Left kidney (tissue), 2 donors: ENCODE data around the gene IFRD2. TPM values are rescaled to one million over a fixed set of nuclear protein-coding genes. Genes with fewer than 3 reads are reported as not detected.
A peak's percentile ranks its signal among the peaks of the same experiment; 100 is the strongest.
"Not testable (repeated sequence)": the region's sequence is repeated elsewhere in the genome, so short reads cannot be mapped to it uniquely, and the experiment has no call there.

Source experiments
- DNase-seq: peaks from one replicate; pipeline ENCODE4 v3.0.0-alpha.2; 2013
- polyA plus RNA-seq: library from polyadenylated mRNA; unstranded; fragments of 120-200 nt; gene quantifications from one replicate; pipeline ENCODE4 v1.2.1, GENCODE V29; 2013; ENCODE audit not compliant: insufficient read length

Gene IFRD2
- polyA plus RNA-seq, 1 donor: 37.0 TPM

DNA sequence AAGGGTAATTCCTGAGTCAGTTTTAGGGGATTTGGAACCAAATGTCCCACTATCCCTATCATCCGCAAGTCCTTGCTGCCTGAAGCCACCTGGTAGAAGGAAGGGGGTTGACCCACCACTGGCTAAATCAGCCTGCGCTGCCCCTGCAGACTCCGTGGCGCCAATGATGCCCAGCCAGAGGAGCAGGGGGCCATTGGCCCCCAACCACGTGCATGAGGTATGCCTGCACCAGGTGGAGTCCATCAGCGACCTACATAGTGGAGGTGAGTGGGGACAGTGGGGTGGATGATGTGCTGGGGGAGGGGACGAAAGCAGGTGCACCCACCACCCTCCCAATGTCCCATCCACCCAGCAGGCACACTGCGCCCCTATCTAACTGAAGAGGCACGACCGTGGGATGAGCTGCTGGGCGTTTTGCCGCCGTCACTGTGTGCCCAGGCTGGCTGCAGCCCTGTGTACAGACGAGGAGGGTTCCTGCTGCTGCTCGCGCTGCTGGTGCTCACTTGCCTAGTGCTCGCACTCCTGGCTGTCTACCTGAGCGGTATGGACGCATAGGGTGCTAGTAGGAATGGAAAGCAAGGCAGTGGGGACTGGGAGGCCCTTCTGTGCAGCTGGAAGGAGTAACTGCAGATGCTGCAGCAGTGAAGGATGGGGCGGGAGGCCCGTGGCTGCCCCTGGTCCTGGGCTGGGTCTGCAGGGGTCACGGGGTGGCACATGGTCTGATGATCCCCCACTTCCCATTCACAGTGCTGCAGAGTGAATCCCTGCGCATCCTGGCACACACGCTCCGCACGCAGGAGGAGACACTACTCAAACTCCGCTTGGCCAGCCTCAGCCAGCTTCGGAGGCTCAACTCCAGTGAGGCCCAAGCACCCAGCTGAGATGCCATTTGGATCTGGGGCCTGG, 5.7 kb downstream of the IFRD2 start:
- DNase-seq: no peak

DNA sequence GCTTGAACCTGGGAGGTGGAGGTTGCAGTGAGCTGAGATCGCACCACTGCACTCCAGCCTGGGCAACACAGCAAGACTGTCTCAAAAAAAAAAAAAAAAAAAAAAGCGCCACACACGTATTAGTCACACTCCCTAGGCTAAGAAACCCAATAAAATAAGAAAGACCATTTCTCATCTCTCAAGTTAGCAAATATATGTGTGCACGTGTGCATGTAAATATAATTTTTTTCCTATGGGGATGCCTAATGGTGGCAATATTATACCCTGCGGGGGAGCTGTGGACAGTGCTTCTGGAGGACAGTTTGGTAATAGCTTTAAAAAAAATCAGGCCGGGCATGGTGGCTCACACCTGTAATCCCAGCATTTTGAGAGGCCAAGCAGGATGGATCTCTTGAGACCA, 8.1 kb downstream of the IFRD2 start:
- not testable (repeated sequence) for DNase-seq

DNA sequence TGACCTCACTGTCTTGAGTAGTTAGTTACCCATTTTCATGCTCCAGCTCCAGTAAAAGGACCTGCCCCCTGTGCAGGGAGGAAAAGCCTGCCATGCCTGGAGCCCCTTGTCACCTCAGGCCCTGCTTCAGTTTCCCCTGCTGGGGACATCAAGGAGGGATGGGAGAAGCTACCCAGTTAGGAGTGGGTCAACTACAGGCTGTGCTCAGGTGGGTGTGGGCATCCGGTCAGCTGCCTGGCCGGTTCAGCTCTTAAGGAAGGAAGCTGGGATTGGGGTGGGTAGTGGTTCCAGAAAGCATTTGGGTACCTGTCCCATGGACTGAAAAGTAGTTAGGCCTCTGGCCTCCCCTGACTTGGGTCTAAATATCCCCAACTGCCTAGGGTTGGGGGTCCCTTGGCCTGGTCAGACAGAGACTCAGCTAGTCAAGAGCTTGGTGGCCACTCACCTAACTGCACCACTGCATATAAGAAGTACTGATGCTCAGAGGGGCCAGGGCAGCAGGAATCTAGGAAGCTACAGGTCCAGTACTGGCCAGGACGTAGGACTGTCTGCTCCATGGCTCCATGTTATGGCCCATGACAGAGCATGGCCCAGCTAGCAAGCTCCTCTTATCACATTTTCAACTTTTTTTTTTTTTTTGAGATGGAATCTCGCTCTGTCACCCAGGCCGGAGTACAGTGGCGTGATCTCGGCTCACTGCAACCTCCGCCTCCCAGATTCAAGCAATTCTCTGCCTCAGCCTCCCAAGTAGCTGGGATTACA, 12.8 kb downstream of the IFRD2 start:
- no peak for DNase-seq

DNA sequence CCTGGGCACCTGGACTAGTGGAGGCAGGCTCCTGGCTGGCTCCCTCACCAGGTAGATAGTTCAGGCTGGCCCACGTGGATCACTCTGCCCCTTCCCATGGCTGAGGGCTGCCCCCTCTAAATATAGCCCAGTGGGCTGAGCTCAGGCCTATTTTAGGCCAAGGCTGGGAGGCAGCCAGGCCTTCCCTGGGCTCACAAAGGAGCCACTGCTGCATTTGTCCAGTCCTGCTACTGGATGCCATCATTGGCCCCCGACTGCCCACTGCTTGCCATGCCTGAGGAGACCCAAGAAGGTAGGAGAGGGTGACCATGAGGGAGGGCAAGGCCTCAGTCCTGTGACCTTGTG, 13.4 kb downstream of the IFRD2 start, which contains the start of gene LSMEM2:
Gene LSMEM2, plus strand, starts transcription at position 208 of the 345 bp plus-strand sequence. Its CDS starts 27 bp downstream, at position 235.
- no peak for DNase-seq

DNA sequence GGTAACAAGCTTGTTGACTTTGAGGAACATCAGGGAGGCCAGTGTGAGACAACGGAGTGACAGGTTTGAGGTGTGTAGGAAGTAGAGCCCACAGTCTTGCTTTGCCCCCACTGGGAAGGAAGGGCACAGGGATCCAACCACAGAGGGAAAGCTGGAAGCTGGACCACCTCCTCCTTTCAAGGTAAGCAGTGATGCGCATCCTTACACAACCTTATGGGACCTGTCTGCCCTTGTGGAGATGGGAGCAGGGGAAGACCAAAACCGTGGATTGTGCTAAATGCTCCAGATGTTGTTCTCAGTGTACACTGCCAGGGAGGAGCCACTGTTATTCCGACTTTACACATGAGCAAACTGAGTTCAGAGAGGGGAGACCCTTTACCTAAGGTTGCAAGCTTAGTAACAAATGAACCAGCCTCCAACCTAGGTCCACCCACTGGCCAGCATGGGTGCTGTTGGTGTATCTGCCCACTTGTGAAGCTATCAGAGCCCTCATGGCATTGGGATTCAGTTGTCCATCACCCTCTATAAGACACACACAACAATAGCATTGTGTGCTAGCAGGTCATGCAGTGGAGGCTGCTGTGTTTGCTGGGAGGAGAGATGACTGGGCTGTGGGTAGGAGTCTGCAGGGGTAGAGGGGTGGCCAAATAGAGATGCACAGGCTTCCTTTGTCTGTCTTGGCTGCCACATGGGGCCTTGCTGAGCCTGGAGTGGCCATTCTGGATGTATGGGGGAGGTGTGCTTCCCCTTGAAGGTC, 13.9 kb downstream of the IFRD2 start:
- no peak for DNase-seq

DNA sequence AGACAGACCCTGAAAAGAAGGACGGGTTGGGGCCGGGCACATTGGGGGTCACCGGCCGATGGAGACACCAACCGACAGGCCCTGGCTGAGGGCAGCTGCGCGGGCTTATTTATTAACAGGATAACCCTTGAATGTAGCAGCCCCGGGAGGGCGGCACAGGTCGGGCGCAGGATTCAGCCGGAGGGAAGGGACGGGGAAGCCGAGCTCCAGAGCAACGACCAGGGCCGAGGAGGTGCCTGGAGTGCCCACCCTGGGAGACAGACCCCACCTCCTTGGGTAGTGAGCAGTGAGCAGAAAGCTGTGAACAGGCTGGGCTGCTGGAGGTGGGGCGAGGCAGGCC, 15.5 kb downstream of the IFRD2 start:
- DNase-seq: no peak

DNA sequence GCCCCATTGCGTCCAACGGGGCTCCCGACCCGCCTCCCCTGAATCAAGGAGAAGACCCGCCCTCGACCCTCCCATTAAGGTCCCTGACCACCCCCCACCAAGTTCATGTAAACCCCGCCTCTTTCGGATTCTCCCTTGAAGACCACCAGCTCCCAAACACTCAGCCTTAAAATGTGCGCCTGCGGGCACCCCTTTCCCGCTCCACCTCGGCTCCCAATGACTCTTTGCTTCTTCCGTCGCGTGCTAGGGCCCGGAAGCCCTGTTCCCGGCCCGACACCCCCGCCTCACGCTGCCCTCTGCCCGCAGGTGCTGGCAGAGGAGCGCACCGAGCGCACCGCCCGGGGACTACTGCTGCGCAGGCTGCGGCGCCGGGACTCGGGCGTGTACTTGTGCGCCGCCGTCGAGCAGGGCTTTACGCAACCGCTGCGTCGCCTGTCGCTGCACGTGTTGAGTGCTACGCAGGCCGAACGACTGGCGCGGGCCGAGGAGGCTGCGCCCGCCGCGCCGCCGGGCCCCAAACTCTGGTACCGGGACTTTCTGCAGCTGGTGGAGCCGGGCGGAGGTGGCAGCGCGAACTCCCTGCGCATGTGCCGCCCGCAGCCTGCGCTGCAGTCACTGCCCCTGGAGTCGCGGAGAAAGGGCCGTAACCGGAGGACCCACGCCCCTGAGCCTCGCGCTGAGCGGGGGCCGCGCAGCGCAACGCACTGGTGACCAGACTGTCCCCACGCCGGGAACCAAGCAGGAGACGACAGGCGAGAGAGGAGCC, 16.1 kb downstream of the IFRD2 start:
- no peak for DNase-seq

DNA sequence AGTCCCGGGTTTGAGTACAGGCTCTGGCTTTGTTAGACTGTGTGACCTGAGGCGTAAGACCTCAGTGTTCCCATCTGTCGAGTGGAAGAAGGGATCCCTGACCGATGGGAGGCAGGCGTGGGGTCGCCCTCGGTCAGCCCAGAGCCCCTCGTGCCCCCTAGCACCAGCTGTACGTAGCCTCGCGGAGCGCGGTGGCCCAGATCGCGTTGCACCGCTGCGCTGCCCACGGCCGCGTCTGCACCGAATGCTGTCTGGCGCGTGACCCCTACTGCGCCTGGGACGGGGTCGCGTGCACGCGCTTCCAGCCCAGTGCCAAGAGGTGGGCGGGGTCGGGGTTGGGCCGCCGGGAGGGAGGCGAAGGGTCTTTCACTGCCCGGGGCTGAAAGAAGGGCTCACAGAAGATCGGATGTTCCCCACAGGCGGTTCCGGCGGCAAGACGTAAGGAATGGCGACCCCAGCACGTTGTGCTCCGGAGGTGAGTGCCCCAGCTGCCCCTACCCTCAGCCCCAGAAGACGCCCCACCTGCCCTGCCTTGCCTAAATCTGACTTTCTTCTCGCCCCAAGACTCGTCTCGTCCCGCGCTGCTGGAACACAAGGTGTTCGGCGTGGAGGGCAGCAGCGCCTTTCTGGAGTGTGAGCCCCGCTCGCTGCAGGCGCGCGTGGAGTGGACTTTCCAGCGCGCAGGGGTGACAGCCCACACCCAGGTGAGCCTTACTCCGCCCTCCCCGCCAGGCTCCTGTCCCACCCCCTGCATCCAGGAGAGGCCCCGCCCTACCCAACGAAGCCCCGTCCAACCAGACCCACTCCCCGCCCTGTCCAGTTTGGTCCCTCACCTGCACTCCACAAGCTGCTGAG, 16.9 kb downstream of the IFRD2 start:
- no peak for DNase-seq

DNA sequence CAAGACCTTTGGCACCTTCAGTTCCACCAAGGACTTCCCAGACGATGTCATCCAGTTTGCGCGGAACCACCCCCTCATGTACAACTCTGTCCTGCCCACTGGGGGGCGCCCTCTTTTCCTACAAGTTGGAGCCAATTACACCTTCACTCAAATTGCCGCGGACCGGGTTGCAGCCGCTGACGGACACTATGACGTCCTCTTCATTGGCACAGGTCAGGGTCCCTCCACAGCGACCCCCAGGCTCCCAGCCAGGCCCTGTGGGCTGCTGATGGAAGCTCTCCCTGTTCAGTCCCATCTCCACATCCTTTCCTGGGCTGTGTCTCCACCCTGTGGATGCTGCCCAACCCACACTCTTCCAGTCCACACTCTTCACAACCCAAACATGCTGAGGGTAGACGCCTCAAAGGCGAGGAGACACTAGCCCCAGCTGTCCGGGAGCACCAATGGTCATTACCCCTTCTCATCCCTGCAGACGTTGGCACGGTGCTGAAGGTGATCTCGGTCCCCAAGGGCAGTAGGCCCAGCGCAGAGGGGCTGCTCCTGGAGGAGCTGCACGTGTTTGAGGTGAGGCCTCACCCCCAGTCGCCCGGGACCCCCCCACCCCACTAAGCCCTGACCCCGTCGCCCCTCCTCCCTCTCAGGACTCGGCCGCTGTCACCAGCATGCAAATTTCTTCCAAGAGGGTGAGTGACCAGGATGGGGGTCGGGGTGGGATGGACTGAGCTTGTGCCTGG, 17.7 kb downstream of the IFRD2 start:
- no peak for DNase-seq

DNA sequence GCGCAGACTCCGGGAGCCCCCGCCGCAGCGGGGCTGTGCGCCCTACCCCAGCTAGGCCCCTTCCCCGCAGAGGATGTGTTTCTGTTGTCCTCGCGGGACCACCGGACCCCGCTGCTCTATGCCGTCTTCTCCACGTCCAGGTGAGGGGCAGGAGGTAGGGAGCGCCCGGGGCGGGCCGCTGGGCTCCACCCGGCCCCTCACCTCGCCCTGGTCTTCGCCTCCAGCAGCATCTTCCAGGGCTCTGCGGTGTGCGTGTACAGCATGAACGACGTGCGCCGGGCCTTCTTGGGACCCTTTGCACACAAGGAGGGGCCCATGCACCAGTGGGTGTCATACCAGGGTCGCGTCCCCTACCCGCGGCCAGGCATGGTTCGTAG, 18.6 kb downstream of the IFRD2 start:
- no peak for DNase-seq

DNA sequence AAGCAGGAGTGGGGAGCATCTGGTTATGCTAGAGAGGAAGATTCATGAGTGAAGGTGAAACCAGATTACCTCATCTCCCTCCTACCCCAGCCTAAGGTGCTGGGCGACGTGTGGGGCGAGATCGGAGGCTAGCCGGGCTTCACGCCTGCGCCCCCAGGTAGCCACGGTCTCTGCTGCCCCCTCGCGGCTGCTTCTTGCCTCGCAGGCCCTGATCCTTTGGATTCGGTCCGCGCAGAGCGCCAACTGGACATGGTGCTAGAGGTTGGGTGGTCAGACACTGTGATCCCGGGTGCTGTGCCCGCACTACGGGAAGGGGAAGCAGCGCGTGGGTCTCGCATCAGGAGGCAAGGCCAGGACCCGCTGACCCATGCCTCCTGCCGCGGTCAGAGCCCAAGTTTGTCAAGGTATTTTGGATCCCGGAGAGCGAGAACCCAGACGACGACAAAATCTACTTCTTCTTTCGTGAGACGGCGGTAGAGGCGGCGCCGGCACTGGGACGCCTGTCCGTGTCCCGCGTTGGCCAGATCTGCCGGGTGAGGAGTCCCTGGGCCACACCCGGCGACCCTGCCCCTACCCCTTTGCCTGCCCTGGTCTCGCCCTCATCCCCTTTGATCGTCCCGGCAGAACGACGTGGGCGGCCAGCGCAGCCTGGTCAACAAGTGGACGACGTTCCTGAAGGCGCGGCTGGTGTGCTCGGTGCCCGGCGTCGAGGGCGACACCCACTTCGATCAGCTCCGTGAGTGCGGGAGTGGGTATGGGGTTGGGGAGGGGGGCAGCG, 19.1 kb downstream of the IFRD2 start:
- DNase-seq: peak; percentile 84

DNA sequence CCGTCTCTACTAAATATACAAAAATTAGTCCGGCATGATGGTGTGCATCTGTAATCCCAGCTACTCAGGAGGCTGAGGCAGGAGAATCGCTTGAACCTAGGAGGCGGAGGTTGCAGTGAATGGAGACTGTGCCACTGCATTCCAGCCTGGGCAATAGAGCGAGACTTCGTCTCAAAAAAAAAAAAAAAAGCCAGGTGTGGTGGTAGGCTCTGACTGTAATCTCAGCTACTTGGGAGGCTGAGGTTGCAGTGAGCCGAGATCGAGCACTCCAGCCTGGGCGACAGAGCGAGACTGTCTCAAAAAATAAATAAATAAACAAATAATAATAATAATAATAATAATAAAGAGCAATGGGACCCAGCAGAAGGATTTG, 19.7 kb downstream of the IFRD2 start:
- not testable (repeated sequence) for DNase-seq

DNA sequence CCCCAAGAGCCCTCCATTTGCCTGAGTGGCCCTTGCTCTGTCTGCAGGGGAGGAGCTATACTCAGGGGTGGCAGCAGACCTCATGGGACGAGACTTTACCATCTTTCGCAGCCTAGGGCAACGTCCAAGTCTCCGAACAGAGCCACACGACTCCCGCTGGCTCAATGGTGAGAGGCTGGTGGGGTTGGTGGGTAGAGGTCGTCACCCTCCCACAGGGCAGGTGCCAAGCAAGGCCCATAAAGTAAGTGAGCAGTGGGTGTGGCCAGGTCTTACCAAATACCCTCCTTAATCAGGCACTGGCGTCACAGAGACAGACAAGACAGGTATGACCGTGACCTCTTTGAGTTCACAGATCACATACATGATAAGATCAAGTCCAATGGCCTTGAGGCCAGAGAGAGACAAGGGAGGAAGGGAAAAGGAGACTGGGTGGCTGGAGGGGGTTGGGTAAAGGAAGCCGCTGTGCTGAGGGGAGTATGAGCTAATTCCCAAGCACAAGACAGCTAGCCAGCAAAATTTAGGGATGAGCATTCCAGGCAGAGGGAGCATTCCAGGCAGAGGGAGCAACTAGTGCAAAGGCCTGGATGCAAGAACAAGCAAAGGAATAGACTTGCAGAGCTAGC, 20.8 kb downstream of the IFRD2 start:
- DNase-seq: no peak

DNA sequence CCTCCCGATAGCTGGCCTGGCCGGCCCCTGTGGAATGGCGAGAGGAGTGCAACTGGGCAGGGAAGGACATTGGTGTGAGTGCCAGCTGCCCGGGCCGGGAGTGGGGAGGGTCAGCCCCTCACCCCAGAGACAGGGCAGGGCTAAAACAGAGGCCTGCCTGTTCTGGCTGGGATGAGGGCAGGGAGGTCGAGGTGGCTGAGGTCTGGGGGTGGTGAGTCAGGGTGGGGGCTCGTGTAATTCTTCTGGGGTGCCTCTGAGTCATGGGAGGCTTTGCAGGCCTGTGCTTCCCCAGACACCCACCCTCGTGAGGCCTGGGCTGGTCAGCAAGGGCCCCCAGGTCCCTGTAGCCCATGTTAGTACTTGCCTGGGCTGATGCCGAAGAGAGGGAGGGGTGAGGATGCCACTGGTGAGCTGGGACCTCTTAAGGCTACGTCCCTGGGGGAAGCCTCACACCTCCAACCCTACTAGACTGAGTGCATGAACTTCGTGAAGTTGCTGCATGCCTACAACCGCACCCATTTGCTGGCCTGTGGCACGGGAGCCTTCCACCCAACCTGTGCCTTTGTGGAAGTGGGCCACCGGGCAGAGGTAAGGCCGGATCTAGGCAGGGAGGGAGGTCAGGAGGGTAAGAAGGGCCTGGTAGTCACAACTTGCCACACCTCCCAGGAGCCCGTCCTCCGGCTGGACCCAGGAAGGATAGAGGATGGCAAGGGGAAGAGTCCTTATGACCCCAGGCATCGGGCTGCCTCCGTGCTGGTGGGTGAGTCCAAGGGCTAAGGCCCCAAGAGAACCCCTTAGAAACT, 21.6 kb downstream of the IFRD2 start:
- DNase-seq: no peak

DNA sequence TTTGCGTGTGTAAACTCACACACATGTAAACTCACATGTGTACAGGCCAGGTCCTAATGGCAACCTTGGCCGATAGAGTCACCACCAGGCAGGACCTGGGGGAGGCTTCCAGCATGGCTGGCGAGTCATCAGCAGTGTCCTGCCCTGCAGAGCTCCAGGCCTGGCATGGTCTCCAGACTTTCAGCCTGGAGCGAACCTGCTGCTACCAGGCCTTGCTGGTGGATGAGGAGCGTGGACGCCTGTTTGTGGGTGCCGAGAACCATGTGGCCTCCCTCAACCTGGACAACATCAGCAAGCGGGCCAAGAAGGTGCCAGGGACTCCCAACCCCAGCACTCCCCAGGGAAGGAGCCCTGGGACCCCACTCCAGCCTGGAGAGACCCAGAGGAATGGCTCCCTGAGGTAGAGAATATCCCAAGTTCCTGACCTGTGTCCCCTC, 22.2 kb downstream of the IFRD2 start:
- no peak for DNase-seq

DNA sequence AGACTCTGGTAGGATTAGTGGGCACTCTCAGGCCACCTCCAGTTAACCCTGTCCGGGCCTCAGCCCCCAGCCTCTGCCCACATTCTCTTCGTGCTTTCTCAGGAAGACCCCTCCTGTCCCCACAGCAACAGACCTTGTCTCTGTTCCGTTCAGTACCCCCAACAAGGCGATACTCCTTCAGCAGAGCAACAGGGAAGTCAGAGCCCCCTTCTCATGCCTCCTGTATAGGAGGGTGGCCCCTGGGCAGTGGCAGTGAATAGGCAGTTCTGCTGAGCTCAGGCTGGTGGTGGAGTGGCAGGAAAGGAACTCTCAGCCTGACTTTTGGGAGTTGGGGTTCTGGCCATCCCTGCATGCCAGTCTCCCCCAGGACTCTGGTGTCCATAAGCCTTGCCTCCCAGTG, 22.8 kb downstream of the IFRD2 start:
- DNase-seq: no peak

DNA sequence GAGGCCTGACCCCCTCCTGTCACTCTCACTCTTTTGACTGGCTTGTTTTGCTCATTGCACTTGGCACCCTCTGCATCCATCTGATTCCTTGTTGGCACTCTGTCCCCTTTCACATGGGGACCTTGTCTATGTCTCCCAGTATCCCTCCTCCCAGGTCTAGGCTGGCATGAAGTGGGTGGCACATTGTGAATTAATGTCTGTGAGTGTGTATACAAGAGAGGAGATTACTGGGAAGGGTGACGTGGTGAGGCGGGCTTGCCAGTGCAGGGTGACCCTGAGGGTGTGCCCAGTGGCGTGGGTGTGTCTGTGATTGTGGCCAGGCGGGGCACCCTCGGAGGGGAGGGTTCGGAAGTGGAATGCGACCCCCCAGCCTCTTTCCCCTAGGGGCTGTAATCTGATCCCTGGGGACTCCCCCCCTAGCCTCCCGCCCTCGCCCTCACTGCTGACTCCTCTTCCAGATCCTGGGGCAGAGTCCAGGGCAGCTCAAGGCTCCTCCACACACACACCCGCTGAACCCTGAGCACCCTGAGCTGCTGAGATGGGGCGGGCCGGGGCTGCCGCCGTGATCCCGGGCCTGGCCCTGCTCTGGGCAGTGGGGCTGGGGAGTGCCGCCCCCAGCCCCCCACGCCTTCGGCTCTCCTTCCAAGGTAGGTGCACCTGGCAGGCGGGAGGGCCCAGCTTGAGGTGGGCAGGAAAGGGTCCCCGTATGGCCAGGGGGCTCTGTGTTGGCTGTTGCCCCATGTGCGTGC, 23.4 kb downstream of the IFRD2 start, which contains the start of gene SEMA3B:
Gene SEMA3B, plus strand, starts transcription at position 445 of the 749 bp plus-strand sequence. Its CDS starts 94 bp downstream, at position 539.
- no peak for DNase-seq
